Fibroblast of skin of scalp (primary cell): ENCODE results near the gene MRAP.
A peak's percentile ranks its signal among the peaks of the same experiment; 100 is the strongest.

Experiments used
- DNase-seq: peaks from one replicate; pipeline ENCODE4 v3.0.0-alpha.2; 2013

MRAP gene

DNA sequence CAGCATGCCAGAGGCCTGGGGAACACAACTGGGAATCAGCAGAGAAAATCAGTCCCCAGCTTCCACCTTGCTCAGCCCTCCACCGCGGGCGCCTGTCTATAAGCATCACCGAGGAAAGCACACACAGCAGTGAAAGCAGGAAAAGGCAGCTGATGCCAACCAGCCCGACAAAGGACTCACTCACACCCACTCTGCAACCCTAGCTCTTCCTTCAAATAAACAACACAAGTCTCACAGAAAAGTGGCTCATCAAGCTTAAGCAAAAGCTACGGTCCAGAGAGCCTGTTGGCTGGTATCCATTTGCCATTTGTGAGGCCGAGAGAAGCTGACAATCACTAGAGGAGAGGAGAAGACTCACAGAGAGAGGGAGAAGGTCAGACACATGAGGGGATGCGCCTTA, 27.1 kb downstream of the MRAP start:
- DNase-seq = no peak

DNA sequence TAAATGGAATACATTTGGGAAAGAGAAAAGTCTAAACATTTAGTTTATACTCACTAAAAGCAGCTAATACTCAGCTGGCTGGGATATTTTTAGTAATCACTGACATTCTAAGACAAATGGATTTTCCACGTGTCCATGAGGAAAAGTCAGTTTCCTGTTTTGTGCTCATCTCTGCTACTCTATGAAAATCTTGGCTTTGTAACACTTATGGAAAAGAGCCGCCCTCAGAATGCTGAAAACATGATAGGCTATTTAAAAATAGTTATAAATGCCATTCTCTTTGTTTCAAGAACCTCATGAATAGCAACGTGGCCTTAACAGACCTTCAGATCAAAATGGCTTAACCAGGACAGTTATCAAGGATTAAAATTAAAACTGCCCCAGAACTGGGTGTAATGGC, 29.9 kb downstream of the MRAP start:
- DNase-seq = peak; percentile 36

GRCh38 chr21:32329331-32329730, 30.7 kb downstream of the MRAP start:
- DNase-seq = no peak

- DNase-seq = peak; percentile 54
Observed at GRCh38 chr21:32329776-32330175, 31.1 kb downstream of the MRAP start.

DNA sequence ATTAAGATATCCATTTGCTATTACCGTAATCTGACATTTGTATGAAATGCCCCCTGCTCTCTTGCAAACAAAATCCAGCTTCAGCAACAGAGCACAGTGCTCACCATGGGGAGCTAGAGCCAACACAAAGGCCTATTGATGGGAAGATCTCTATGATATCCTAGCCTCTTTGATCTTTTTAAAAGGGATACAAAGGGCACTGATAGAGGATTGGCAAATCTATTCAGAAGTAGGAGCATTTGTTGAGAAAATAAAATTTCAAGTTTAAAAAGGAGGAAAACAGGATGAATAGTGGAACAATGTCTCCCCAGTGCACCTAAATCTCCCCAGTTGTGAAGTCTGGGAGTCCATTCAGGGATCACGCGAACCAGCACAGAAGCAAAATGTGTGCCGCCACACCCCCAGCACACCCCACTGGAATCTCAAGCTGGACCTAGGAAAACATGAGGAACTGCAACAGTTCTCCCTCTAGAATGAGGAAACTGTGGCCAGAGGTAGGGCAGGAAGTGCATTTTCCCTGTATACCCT, 32.2 kb downstream of the MRAP start:
- DNase-seq = no peak

DNA sequence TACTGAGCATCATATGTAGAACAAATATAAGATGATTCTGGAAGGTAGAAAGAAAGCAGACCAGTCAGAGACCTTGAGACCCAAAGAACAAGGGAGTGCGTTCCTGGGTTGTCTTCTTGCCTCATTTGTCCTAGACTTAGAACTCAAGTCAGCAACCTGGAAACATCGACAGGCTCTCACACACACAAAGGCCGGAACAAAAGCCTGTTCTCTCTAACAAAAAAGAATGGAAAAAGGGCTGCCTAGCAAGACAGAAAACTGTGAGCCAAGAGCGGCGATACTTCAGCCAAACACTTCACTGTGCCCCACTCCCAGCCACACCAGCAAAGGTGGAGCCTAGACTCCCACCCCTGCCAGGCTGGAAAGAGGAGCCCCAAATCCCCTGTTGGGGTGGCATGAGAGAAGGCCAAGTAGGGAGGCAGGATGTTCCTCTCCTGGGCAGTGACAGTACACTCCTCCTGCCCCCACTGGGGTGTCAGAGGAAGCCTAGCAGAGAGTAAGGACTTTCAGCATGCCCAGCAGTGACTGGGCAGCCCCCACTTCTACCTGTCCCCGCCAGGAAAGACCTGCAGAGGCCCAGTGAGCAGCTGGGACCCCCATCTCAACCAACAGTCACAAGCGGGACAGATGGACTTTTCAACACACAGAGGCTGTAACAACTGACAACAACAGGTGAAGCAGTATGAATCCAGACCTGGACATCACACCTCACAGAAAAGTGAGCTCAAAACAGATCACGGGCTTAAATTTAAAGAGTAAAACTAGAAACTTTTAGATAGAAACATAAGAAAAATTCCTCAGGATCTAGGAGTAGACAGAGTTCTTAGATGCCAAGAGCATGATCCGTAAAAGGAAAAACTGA, 33.0 kb downstream of the MRAP start:
- DNase-seq = no peak

DNA sequence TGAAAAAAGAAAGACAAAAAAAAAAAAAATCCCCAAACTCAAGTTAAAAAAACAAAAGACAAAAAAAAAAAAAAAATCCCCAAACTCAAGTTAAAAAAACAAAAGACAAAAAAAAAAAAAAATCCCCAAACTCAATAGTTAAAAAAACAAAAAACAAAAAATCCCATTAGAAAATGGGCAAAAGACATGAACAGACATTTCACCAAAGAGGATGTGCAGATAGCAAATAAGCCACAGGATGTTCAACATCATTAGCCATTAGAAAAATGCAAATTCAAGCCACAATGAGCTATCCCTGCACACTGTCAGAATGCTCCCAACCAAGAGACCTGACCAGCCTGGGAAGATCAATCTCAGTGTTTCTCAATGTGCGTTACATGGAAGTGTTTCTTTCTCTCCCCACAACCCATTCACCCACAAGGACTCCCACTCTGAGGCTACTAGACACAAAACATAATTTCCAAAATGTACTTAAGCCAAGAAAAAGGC, 33.9 kb downstream of the MRAP start:
- DNase-seq = no peak

DNA sequence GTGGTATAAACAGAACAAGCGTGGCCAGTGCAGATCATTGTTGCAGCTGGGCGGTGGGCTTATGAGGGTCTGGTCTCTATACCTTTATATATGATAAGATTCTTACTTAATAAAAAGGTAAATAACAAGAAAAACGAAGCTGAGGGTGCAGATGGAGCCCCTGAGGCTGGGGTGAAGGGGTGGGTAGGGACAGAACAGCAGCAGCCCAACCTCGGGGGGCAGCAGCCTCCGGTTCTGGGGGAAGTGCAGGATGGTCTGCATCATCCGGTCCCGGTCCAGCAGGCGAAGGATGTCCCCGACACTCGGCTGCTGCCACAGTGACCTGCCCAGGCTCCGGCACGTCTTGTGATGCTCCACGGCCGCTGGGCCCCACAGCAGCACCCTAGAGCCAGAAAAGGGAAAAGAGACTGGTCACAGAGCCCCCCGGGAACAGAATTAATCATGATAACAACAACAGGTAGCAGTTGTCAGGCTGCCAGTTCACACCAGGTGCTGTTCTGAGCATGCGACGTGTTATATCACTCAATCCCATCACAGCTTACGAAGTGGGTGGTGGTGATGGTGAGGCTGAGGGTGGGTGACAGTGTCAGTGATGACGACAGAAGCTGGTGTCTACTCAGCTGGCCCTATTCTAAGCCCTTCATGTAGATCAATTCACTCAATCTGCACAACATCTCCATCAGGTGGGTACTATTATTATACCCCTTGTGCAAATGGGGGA, 35.5 kb downstream of the MRAP start:
- no peak for DNase-seq

DNA sequence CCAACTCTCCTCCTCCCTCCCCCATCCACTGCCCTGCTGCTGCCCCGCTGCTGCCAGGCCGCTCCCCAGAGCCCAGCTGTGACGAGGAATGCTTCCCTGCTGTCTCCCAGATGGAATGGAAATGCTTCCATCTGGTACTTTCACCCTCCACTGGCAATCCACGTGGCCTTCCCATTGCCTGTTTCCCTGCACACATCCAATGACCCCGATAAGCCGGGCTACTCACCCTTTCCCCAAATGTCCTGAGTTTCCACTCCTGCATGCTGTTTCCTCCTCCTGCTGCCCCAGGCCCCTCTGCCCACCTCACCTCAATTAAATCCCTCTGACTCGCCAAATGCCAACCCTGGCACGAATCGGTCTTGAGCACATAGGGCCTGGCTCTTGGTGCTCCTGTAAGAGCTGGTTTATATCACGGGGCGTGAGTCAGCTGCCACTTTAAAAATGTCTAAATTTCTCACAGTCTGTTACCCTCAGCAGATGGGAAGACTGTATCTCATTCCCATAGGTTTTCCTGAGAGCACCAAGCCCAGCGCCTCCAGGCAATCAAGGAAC, 36.4 kb downstream of the MRAP start:
- DNase-seq = peak; percentile 60

DNA sequence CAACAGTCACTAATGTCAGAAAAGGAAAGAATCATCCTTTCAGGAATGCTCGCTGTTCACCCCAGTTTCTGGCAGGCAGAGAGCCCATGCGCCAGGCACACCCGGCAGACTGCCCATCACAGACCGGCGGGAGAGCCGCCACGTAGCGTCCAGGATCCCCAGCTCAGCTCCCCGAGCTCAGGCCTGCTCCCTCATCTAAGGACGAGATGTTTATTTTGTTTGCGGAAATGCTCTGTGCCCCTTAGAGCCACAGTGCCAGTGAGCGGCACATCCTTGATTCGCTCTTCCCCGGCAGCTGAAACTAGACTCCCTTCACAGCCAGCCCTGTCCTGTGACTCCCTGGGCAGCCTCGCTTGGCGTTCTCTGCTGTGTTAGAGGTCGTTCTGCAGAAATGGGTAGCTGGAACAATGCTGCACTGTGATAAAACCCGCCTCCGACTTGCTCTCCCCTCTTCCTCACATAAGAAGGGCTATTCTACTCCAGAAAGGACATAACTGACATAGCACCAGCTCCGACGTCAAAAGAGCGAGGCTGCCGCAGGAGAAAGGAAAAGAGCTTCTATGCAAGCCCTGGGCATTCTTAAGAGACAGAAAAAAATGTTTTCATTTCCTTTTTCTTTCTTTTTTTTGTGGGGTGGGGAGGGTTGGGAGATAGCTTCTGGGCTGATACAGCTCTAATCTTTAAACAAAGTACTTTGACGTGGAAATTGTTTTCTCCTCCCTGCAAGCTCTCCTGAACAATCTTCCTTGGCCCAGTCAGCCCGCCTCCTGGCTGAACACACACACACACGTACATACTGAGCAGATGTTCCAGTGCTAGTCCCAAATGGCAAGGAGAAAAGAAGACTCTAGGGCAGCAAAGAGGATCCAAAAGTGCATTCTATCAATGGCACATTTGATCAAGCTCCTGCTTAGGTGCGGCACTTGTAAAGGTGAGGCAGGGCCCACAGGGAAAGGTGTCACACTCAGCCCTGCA, 37.2 kb downstream of the MRAP start:
- DNase-seq = no peak

DNA sequence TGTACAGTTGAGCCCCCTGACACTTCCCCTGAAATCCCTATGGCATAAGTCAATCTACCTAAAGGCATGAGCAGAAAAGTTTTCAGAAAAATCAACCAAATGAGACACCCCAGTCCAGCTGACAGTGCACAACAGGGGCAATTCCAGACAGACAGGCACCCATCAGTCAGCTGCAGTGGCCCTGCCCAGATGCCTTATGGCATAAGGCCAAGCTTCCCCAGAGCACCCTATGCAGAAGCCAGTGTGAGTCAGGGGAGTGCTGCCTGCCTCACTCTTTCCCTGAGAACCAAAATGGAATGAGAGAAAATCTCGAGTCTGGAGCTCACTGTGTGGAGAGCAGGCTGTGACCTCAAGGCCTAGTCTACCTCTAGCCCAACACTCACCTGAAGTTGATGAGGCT, 38.1 kb downstream of the MRAP start:
- peak; percentile 63 for DNase-seq

- no peak for DNase-seq
Observed at GRCh38 chr21:32337206-32337605, 38.6 kb downstream of the MRAP start.

DNA sequence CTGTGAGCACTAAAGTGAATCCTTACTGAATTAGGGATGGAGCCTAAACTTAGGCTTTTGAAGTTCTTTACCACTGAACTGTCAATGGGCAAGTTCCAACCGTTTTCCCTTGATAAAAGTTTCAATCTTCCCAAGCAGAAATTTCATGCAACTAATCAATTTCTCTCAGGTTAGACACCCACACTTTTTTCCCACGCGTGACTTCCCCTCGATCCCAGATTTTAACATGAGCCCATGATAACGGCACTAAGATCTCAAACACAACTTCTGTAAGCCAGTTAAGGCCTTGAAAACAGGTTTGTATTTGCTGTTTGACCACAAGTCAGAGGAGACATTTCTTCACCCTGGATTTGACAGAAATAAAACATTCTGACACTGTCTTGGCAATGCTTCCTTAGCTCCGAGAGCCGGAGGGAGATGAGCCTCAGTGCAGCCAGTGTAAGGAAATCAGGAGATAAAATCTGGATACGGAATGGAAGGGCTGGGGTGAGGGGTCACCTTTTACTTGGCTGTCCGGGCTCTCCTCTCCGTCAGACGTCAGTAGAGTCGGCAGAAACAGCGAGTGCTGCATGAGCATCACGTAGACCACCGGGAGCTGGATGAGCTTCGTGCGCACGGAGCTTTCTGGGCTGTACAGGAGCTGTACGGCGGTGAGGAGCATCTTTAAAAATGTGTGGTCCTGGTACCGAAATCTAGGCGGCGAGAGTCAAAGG, 39.7 kb downstream of the MRAP start:
- no peak for DNase-seq

- no peak for DNase-seq
Observed at GRCh38 chr21:32340863-32341848, 42.5 kb downstream of the MRAP start.

GRCh38 chr21:32346951-32347350, 48.3 kb downstream of the MRAP start:
- DNase-seq = no peak

DNA sequence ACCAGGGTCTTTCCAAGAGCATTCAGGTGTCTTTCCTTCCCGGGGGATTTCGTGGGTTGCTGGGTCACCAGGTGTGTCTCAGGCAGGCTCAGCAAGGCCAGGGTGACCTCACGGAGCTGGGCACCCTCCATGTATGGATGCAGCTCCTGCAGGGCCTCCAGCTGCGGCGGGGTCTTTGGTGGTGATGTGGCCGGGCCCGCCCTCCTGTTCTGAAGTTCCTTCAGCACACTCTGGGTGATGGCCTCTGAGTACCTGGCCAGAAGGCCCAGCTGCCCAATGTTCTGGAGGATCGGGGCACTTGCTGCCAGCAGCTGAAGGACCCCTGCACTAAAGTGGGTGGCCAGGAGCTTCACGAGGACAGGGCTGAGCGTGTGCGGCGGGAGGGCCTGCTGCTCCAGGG, 48.7 kb downstream of the MRAP start:
- DNase-seq = no peak

- no peak for DNase-seq
Observed at GRCh38 chr21:32347977-32348376, 49.3 kb downstream of the MRAP start.

DNA sequence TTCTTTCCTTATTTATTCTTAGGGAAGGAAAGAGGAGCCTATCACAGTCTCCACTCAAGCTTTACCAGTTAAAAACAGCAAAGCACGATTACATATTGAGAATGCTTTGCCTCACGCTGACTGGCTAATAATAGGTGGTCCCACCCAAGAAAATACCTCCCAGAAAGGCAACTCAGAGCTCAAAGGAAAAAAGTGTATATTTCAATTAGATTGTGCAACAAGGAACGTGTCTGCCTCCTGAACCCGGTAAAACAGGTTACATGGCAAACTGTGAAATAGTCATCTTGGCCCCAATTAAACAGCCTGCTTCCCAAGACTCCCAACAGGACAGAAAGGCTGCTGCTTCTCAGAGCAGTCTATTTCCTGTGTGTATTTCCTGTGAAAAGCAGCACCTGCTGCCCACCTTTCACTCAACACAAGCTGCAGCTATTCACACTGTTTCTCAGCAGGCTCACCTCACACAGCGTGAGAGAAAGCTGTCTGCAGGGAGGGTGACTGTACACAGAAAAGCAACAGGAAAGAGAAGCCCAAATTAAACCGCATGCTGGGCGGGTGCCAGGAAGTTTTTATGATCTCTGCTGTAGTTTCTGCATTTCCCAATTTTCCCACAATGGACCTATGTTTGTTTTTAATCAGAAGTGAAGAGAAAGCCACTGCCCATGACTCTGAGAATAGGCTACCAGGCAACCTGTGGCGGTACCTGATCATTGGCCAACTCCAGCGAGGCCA, 50.1 kb downstream of the MRAP start:
- DNase-seq = no peak

GRCh38 chr21:32349333-32349944, 50.8 kb downstream of the MRAP start:
- no peak for DNase-seq
